Ovary (tissue), 3 donors: Measurements from ENCODE around the gene POU5F1.

Experiments used
- EP300 ChIP-seq: sonication (generic); formaldehyde crosslinking; IDR thresholded peaks from one replicate; pipeline ENCODE4 v1.6.1; 2017; ENCODE audit warnings: antibody characterized with exemption
- POLR2A ChIP-seq: fragments of 450-650 bp; IDR thresholded peaks from one replicate; pipeline ENCODE4 v1.6.1; 2017; ENCODE audit warnings: antibody characterized with exemption, mild to moderate bottlenecking, moderate library complexity
- TF ChIP-seq, protein P1 (sequence below), 3 donors: fragments of 450-650 bp in 2 of 3; fragments of 200-600 bp in 1 of 3; IDR thresholded peaks; one replicate each; pipeline versions ENCODE4 v1.5.1 to v1.8.0; 2016 to 2022; ENCODE audit warnings: antibody characterized with exemption in 3 of 3, mild to moderate bottlenecking in 1 of 3
- donor health status: DM: no; HTN: no; CAD: no.

DNA sequence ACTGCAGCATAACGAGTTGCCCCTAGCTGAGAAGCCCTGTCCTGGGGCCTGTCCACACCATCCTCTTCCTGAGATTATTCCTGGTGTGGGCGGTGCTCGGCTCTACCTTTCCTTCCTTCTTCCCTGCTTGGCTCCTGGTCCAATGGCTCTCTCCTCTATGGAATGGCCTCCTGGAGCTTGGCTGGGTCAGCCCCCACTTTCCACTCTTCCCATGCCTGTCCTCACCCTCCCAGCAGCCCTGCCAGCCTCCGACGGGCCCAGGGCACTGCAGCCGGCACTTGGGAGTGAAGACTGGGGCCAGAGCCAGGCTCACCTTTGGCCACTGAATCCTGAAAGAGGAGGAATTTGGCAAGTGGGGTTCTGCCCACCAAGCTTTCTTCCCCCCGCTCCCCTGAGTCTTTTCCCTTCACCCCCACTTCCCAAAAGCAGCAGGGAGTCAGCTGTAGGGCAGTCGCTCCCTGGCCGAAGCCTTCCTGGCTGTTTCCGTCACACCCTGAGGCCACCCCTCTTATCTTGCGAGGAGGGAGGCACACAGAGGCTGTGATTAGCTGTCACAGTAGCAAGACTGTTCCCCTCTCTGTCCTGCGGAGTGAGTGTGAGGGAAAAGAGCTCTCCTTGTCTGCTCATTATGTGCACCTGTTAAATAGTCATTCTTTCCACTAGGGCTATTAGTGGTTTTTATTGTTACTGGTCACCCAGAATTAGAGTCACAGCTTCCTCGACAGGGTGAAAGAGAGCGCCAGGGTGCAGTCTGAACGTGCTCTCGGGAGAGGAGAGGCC, 43.9 kb downstream of the POU5F1 start:
- TF ChIP-seq, protein P1, sequence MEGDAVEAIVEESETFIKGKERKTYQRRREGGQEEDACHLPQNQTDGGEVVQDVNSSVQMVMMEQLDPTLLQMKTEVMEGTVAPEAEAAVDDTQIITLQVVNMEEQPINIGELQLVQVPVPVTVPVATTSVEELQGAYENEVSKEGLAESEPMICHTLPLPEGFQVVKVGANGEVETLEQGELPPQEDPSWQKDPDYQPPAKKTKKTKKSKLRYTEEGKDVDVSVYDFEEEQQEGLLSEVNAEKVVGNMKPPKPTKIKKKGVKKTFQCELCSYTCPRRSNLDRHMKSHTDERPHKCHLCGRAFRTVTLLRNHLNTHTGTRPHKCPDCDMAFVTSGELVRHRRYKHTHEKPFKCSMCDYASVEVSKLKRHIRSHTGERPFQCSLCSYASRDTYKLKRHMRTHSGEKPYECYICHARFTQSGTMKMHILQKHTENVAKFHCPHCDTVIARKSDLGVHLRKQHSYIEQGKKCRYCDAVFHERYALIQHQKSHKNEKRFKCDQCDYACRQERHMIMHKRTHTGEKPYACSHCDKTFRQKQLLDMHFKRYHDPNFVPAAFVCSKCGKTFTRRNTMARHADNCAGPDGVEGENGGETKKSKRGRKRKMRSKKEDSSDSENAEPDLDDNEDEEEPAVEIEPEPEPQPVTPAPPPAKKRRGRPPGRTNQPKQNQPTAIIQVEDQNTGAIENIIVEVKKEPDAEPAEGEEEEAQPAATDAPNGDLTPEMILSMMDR (IDR thresholded peaks at IDR 0.05), result no peak
- TF ChIP-seq POLR2A, result no peak
- TF ChIP-seq EP300, result no peak
